ENCODE data around the gene STAB1.

GRCh38 chr3:52456169-52456799, 38.9 kb upstream of the STAB1 start:
- no peak for TF ChIP-seq CTCF (IDR thresholded peaks at IDR 0.05)
- TF ChIP-seq POLR2A (IDR thresholded peaks at IDR 0.05), result no peak
- no peak for TF ChIP-seq EP300 (IDR thresholded peaks at IDR 0.05)
